K562 (cell line): ENCODE data around the gene CFAP410. TPM values are rescaled to one million over a fixed set of nuclear protein-coding genes. Genes with fewer than 3 reads are reported as not detected.

Source experiments
- ATAC-seq: fragments of 200-7000 bp; cut with Tn5 transposase; 3 replicates; pipeline ENCODE4 v1.9.1; 2020; ENCODE audit warnings: moderate library complexity
- BruUV-seq: library from RNA; stranded (reverse); fragments of 400-500 nt; replicated peaks from 2 replicates; lab custom pipeline; 2021; lab: Mats Ljungman, UMichigan
- CTCF ChIA-PET: fragments of 300-600 bp; formaldehyde crosslinking; extraction: SDS; loops from one replicate; lab custom pipeline; 2021; ENCODE audit warnings: low intra/inter-chr PET ratio; lab: Yijun Ruan, JAX
- POLR2A ChIA-PET: fragments of 300-600, 350-650 bp; sonication (Branson Sonifier 250); formaldehyde crosslinking; extraction: SDS; loops from one replicate; lab custom pipeline; 2021; ENCODE audit warnings: antibody characterized with exemption, inconsistent platforms; lab: Yijun Ruan, JAX
- DNase-seq, 4 experiments: peaks; one replicate each; pipeline versions ENCODE4 v3.0.0 to v3.0.0-alpha.2; 2011 to 2018; ENCODE audit warnings: low spot score in 3 of 4, mixed read lengths in 3 of 4; ENCODE audit errors: extremely low read depth in 1 of 4
- FAIRE-seq: peaks from 2 replicates; lab custom pipeline; 2011; peaks lifted over from hg19 to GRCh38; lab: Jason Lieb, UNC
- H2AFZ ChIP-seq: 2 replicates; pipeline ENCODE4 v1.6.0; 2011; ENCODE audit warnings: low read depth, low read length, control low read depth, inconsistent platforms
- H3K27ac ChIP-seq: fragments of 200-600 bp; 3 replicates; pipeline ENCODE4 v1.8.0; 2011; ENCODE audit warnings: low read depth, mild to moderate bottlenecking, control low read depth, inconsistent platforms, low read length, moderate library complexity, mixed read lengths; ENCODE audit errors: extremely low read depth
- H3K27me3 ChIP-seq, 2 experiments: fragments of 300-600 bp in 1 of 2; 2 replicates in 1 of 2; 3 replicates in 1 of 2; pipeline versions ENCODE4 v1.6.0 to v1.8.0; 2011; ENCODE audit warnings: inconsistent platforms in 2 of 2, low read length in 2 of 2, mild to moderate bottlenecking in 1 of 2, mixed read lengths in 1 of 2, moderate library complexity in 1 of 2; ENCODE audit not compliant: control insufficient read depth in 2 of 2, insufficient read depth in 2 of 2
- H3K36me3 ChIP-seq: fragments of 300-600 bp; 3 replicates; pipeline ENCODE4 v1.8.0; 2011; ENCODE audit warnings: mild to moderate bottlenecking, low read length, inconsistent platforms; ENCODE audit not compliant: control insufficient read depth, insufficient read depth
- H3K4me1 ChIP-seq, 2 experiments: fragments of 200-600 bp in 1 of 2; replicated peaks in 1 of 2; 2 replicates in 1 of 2; 3 replicates in 1 of 2; pipeline versions ENCODE4 v1.5.1 to v1.8.0; 2011; ENCODE audit warnings: inconsistent platforms in 2 of 2, low read length in 2 of 2, mild to moderate bottlenecking in 1 of 2, mixed read lengths in 1 of 2, moderate library complexity in 1 of 2; ENCODE audit not compliant: control insufficient read depth in 2 of 2, insufficient read depth in 2 of 2
- H3K4me2 ChIP-seq: 2 replicates; pipeline ENCODE4 v1.6.1; 2011; ENCODE audit warnings: low read length, control low read depth, inconsistent platforms, mixed read lengths; ENCODE audit not compliant: insufficient read depth
- H3K4me3 ChIP-seq: fragments of 200-600 bp; sonication (generic), shearing (Covaris generic); 2 replicates; pipeline ENCODE4 v1.5.1; 2016; ENCODE audit warnings: control low read depth, inconsistent platforms
- H3K79me2 ChIP-seq: fragments of 200-600 bp; 3 replicates; pipeline ENCODE4 v1.8.0; 2011; ENCODE audit warnings: low read length, inconsistent platforms; ENCODE audit not compliant: control insufficient read depth, insufficient read depth
- H3K9ac ChIP-seq, 2 experiments: 2 replicates each; pipeline versions ENCODE4 v1.6.0 to v1.6.1; 2011; ENCODE audit warnings: low read depth in 2 of 2, low read length in 2 of 2, control low read depth in 1 of 2, inconsistent platforms in 1 of 2, mild to moderate bottlenecking in 1 of 2, mixed read lengths in 1 of 2; ENCODE audit not compliant: insufficient read depth in 1 of 2
- H3K9me1 ChIP-seq: one replicate; pipeline ENCODE4 v1.6.0; 2011; ENCODE audit warnings: inconsistent platforms, mild to moderate bottlenecking, low read length, moderate library complexity; ENCODE audit not compliant: control insufficient read depth, insufficient read depth
- H3K9me3 ChIP-seq: replicated peaks from 2 replicates; pipeline ENCODE4 v1.5.1; 2011; ENCODE audit warnings: low read depth, low read length, inconsistent platforms; ENCODE audit not compliant: control insufficient read depth, insufficient read depth
- H4K20me1 ChIP-seq: replicated peaks from 2 replicates; pipeline ENCODE4 v1.6.1; 2011; ENCODE audit warnings: low read length, inconsistent platforms, mixed read lengths; ENCODE audit not compliant: control insufficient read depth, insufficient read depth
- ADNP ChIP-seq: fragments of 200-800 bp; sonication (Bioruptor generic); IDR thresholded peaks from 2 replicates; pipeline ENCODE4 v1.6.1; 2016; ENCODE audit warnings: missing genetic modification characterization, missing compliant biosample characterization
- ARNT ChIP-seq, 2 experiments: fragments of 450-650 bp; IDR thresholded peaks; 2 replicates each; pipeline ENCODE4 v1.6.1; 2016; ENCODE audit warnings: mild to moderate bottlenecking in 1 of 2
- ELF4 ChIP-seq: fragments of 450-650 bp; formaldehyde crosslinking; IDR thresholded peaks from 2 replicates; pipeline ENCODE4 v1.4.0; 2022; ENCODE audit warnings: missing genetic modification characterization
- ETV5 ChIP-seq: sonication (generic); formaldehyde crosslinking; IDR thresholded peaks from 2 replicates; pipeline ENCODE4 v1.4.0; 2020; ENCODE audit warnings: low read depth, mild to moderate bottlenecking, missing genetic modification reagents
- FIP1L1 ChIP-seq: fragments of 200-400 bp; formaldehyde crosslinking; IDR thresholded peaks from 2 replicates; pipeline ENCODE4 v1.6.1; 2018; ENCODE audit warnings: mild to moderate bottlenecking, low read depth, low read length; ENCODE audit not compliant: poor library complexity, severe bottlenecking
- FOSL1 ChIP-seq: fragments of 200-800 bp; sonication (Bioruptor generic); conservative IDR thresholded peaks from 2 replicates; pipeline ENCODE4 v1.6.1; 2016; ENCODE audit warnings: missing genetic modification characterization, missing compliant biosample characterization
- GTF2B ChIP-seq: IDR thresholded peaks from 2 replicates; pipeline ENCODE4 v1.6.1; 2011; ENCODE audit not compliant: insufficient read length; ENCODE audit errors: extremely low read depth
- MTA1 ChIP-seq: fragments of 450-650 bp; IDR thresholded peaks from 2 replicates; pipeline ENCODE4 v1.6.1; 2017; ENCODE audit warnings: borderline replicate concordance
- MTA2 ChIP-seq: fragments of 450-650 bp; IDR thresholded peaks from 2 replicates; pipeline ENCODE4 v1.6.1; 2016; ENCODE audit warnings: low read depth
- NELFE ChIP-seq: IDR thresholded peaks from 2 replicates; pipeline ENCODE4 v1.6.1; 2011; ENCODE audit warnings: mild to moderate bottlenecking; ENCODE audit not compliant: insufficient read depth, insufficient read length
- POLR3A ChIP-seq: IDR thresholded peaks from 2 replicates; pipeline ENCODE4 v1.6.1; 2011; ENCODE audit warnings: borderline replicate concordance, mild to moderate bottlenecking, moderate library complexity; ENCODE audit not compliant: insufficient read length, insufficient read depth; ENCODE audit errors: extremely low read depth
- SMAD4 ChIP-seq: fragments of 250-450 bp; sonication (Bioruptor Pico); conservative IDR thresholded peaks from 2 replicates; pipeline ENCODE4 v1.8.0; 2021; ENCODE audit warnings: inconsistent platforms, mild to moderate bottlenecking, moderate library complexity
- SNRNP70 ChIP-seq: fragments of 200-400 bp; formaldehyde crosslinking; optimal IDR thresholded peaks from 2 replicates; pipeline ENCODE3; 2017; ENCODE audit warnings: low read depth, low read length
- ZNF77 ChIP-seq: fragments of 250-450 bp; sonication (Bioruptor Pico); IDR thresholded peaks from 2 replicates; pipeline ENCODE4 v1.5.0; 2020
- WGBS: fragments of 100-300 bp; shearing (Covaris generic); methylation state at CpG from one replicate; pipeline ENCODE4 v1.1.6; 2016; ENCODE audit warnings: low coverage, mixed read lengths; ENCODE audit not compliant: insufficient coverage; ENCODE audit errors: missing lambda C conversion rate; 5-methylcytosine and 5-hydroxymethylcytosine counted together
- in situ Hi-C: fragments of 300-500 bp; cut with MboI; formaldehyde crosslinking; loops from 4 replicates; pipeline ENCODE4 v1.15.0; 2018; ENCODE audit warnings: inconsistent platforms, mixed read lengths
- intact Hi-C: fragments of 100-400 bp; cut with micrococcal nuclease; formaldehyde crosslinking; loops from 2 replicates; pipeline ENCODE4 v1.14.2; 2022
- polyA plus RNA-seq, 8 experiments: library from polyadenylated mRNA; depleted of rRNA in 4 of 8; stranded (reverse) in 5 of 8; unstranded in 3 of 8; fragments of >200 nt; fragmentation: Nextera tagmentation in 2 of 8; fragmentation: Illumina TruSeq in 1 of 8; extraction: Ambion mirVana in 2 of 8; extraction: Trizol in 1 of 8; gene quantifications; 2 replicates each; pipeline versions ENCODE4 v1.2.1 to v1.2.3, GENCODE V29; 2011 to 2014; ENCODE audit warnings: inconsistent platforms in 1 of 8, missing spikeins in 1 of 8
- total RNA-seq, 7 experiments: library from RNA; depleted of rRNA in 6 of 7; stranded (reverse); fragments of >200 nt in 6 of 7; fragmentation: Illumina TruSeq in 2 of 7; extraction: Trizol in 2 of 7; gene quantifications; 2 replicates each; pipeline versions ENCODE4 v1.2.1 to v1.2.3, GENCODE V29; 2011 to 2021; ENCODE audit warnings: low replicate concordance in 1 of 7
- TF ChIP-seq, protein P1 (sequence below): fragments of 250-450 bp; sonication (Bioruptor Pico); IDR thresholded peaks from 2 replicates; pipeline ENCODE4 v1.5.0; 2021
- TF ChIP-seq, protein P2 (sequence below): sonication (generic); formaldehyde crosslinking; IDR thresholded peaks from 2 replicates; pipeline ENCODE4 v1.8.1; 2023; ENCODE audit warnings: mild to moderate bottlenecking, missing genetic modification reagents
- TF ChIP-seq, protein P3 (sequence below), 2 experiments: fragments of 450-650 bp in 1 of 2; sonication (generic) in 1 of 2; formaldehyde crosslinking; conservative IDR thresholded peaks; 2 replicates each; pipeline versions ENCODE4 v1.4.0 to v1.8.1; 2020 to 2022; ENCODE audit warnings: mild to moderate bottlenecking in 1 of 2, missing genetic modification reagents in 1 of 2
- TF ChIP-seq, protein P4 (sequence below): sonication (generic); formaldehyde crosslinking; IDR thresholded peaks from 2 replicates; pipeline ENCODE4 v1.8.0; 2022; ENCODE audit warnings: missing genetic modification reagents, mild to moderate bottlenecking, moderate library complexity, borderline replicate concordance

CFAP410 gene
- total and polyA plus RNA-seq, 9 of the 15 experiments (the other 6 are each of a cell fraction or from before 2014, with no cell fraction given) = 0.07 to 17.3 (median 2.3) TPM

GRCh38 chr21:44380876-44381275, 41.7 kb upstream of the CFAP410 start:
- no peak overlapping the region for H2AFZ ChIP-seq
- no peak overlapping the region for H3K4me2 ChIP-seq
- no peak overlapping the region for H3K4me3 ChIP-seq
- peaks cover 41 to 52% of the 10 kb centered on the region in 2 experiments for H3K27me3 ChIP-seq
- peaks cover 7% of the 10 kb centered on the region; the same call in 1 of the 2 replicates for H4K20me1 ChIP-seq
- no peaks in the 10 kb centered on the region for H3K36me3 ChIP-seq
- H3K4me1 ChIP-seq = peaks cover 0 to 3% of the 10 kb centered on the region in 2 experiments; a peak in 1 of 5 replicates
- WGBS = 2% methylated on average over 10 of the region's 10 CpGs
- DNase-seq = no peak
- intact Hi-C loops = no loop called here
- ChIA-PET CTCF (no interaction called here), POLR2A (interaction anchor here (1.6 kb wide), 1 partner anchor 11 kb away, joined by 4 read pairs; no protein-coding TSS in a partner anchor)
- H3K79me2 ChIP-seq = no peaks in the 10 kb centered on the region
- no peak for ATAC-seq
- H3K27ac ChIP-seq = no peak overlapping the region
- no peaks in the 10 kb centered on the region for H3K9me1 ChIP-seq
- H3K9ac ChIP-seq = no peak overlapping the region
- TF ChIP-seq ETV5 (CRISPR knock-in tag) (no peak), MTA2 (no peak), POLR3A (no peak), GTF2B (no peak), ARNT (IDR thresholded peaks at IDR 0.05) (no peak), NELFE (no peak), SMAD4 (CRISPR knock-in tag) (no peak), ZNF77 (CRISPR knock-in tag) (no peak), FIP1L1 (no peak), ADNP (no peak), ELF4 (CRISPR knock-in tag) (no peak), FOSL1 (tag) (no peak), SNRNP70 (no peak), MTA1 (no peak)
- TF ChIP-seq, protein P1, sequence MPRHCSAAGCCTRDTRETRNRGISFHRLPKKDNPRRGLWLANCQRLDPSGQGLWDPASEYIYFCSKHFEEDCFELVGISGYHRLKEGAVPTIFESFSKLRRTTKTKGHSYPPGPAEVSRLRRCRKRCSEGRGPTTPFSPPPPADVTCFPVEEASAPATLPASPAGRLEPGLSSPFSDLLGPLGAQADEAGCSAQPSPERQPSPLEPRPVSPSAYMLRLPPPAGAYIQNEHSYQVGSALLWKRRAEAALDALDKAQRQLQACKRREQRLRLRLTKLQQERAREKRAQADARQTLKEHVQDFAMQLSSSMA (CRISPR knock-in tag) = no peak
- TF ChIP-seq, protein P2, sequence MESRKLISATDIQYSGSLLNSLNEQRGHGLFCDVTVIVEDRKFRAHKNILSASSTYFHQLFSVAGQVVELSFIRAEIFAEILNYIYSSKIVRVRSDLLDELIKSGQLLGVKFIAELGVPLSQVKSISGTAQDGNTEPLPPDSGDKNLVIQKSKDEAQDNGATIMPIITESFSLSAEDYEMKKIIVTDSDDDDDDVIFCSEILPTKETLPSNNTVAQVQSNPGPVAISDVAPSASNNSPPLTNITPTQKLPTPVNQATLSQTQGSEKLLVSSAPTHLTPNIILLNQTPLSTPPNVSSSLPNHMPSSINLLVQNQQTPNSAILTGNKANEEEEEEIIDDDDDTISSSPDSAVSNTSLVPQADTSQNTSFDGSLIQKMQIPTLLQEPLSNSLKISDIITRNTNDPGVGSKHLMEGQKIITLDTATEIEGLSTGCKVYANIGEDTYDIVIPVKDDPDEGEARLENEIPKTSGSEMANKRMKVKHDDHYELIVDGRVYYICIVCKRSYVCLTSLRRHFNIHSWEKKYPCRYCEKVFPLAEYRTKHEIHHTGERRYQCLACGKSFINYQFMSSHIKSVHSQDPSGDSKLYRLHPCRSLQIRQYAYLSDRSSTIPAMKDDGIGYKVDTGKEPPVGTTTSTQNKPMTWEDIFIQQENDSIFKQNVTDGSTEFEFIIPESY (CRISPR knock-in tag) = no peak
- TF ChIP-seq, protein P3, sequence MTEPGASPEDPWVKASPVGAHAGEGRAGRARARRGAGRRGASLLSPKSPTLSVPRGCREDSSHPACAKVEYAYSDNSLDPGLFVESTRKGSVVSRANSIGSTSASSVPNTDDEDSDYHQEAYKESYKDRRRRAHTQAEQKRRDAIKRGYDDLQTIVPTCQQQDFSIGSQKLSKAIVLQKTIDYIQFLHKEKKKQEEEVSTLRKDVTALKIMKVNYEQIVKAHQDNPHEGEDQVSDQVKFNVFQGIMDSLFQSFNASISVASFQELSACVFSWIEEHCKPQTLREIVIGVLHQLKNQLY (CRISPR knock-in tag; conservative IDR thresholded peaks at IDR 0.05) = no peak
- TF ChIP-seq, protein P4, sequence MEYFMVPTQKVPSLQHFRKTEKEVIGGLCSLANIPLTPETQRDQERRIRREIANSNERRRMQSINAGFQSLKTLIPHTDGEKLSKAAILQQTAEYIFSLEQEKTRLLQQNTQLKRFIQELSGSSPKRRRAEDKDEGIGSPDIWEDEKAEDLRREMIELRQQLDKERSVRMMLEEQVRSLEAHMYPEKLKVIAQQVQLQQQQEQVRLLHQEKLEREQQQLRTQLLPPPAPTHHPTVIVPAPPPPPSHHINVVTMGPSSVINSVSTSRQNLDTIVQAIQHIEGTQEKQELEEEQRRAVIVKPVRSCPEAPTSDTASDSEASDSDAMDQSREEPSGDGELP (CRISPR knock-in tag) = no peak
- in situ Hi-C loops = no loop called here
- H3K9me3 ChIP-seq = no peaks in the 10 kb centered on the region
- BruUV-seq = no TSS peak
- FAIRE-seq = no peak
